Measurements from ENCODE around the gene CNTNAP2. TPM values are rescaled to one million over a fixed set of nuclear protein-coding genes. Genes with fewer than 3 reads are reported as not detected.

CNTNAP2 gene
- total and polyA plus RNA-seq, 2 of the 4 experiments (the other 2 are of a cell fraction): not detected

DNA sequence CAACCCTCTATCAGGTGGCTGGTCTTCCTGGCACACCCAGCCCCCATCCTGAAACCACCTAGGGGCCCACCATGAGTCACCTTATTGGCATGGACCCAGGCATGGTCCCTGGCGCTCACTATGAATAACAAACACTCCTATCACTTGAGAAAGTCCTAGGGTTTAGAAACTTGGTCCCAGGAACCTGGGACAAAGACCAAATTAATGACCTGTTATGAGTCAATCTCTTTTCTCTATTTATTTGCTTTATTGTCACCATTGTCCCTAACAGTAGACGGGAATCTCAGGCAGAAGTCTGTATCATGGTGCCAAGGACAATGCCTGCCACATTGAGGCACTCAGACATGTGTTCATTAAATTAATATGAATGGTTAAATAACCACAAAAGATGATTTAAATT is 1874.3 kb downstream of the CNTNAP2 start:
- Histone ChIP-seq H2AK9ac (replicated peaks; ENCODE audit: low read depth, low read length, poor library complexity) (no peak overlapping the region), H2BK20ac (ENCODE audit: low read depth, low read length) (no peak overlapping the region), H4K91ac (ENCODE audit: insufficient read depth, low read depth, low read length) (no peak overlapping the region), H3K27ac (ENCODE audit: insufficient read depth, low read length) (no peak overlapping the region), H2BK120ac (ENCODE audit: low read depth, low read length) (no peak overlapping the region), H2AK5ac (ENCODE audit: low read depth, low read length) (no peak overlapping the region), H3K14ac (replicated peaks; ENCODE audit: low read depth, low read length) (no peak overlapping the region), H3K79me1 (ENCODE audit: low read depth in 1 of 2, low read length in 2 of 2) (no peaks in the 10 kb centered on the region), H3K9ac (ENCODE audit: low read depth, low read length) (no peak overlapping the region), H3K9me1 (ENCODE audit: insufficient read depth, low read length) (no peaks in the 10 kb centered on the region), H3K36me3 (ENCODE audit: control insufficient read depth, insufficient read depth, low read length) (no peaks in the 10 kb centered on the region), H4K8ac (ENCODE audit: low read depth in 2 of 2, low read length in 2 of 2) (no peak overlapping the region), H3K23ac (ENCODE audit: low read depth, low read length) (no peak overlapping the region), H2BK15ac (ENCODE audit: low read depth, low read length) (no peak overlapping the region), H4K20me1 (ENCODE audit: insufficient read depth, low read length) (no peaks in the 10 kb centered on the region), H3K4me2 (ENCODE audit: low read depth, low read length) (no peak overlapping the region), H3K18ac (ENCODE audit: low read depth, low read length) (no peak overlapping the region), H3K9me3 (ENCODE audit: control insufficient read depth, insufficient read depth, low read length) (peaks cover 8% of the 10 kb centered on the region), H4K5ac (ENCODE audit: low read depth, low read length) (no peak overlapping the region), H3K4me3 (ENCODE audit: insufficient read depth, low read depth, low read length) (no peak overlapping the region), H3K56ac (ENCODE audit: extremely low read depth, insufficient read depth, low read length) (no peak overlapping the region), H3K4ac (ENCODE audit: low read depth, low read length) (no peak overlapping the region), H3K4me1 (ENCODE audit: control insufficient read depth, insufficient read depth, low read length) (no peaks in the 10 kb centered on the region), H2BK5ac (ENCODE audit: low read depth, low read length, poor library complexity, severe bottlenecking) (no peak overlapping the region), H3K27me3 (ENCODE audit: control insufficient read depth, insufficient read depth, low read length) (no peaks in the 10 kb centered on the region), H2AFZ (replicated peaks; ENCODE audit: low read length, poor library complexity) (no peak overlapping the region)
- no TSS peak for BruUV-seq (replicated peaks)
- intact Hi-C loops (cut with micrococcal nuclease): no loop called here
- DNase-seq (no peak), ATAC-seq (ENCODE audit: low read depth) (no peak)
- ChIA-PET CTCF (no interaction called here), POLR2A (ENCODE audit: unreplicated experiment) (no interaction called here)
- dilution Hi-C loops (cut with HindIII; ENCODE audit: low sequenced_read_pairs, unreplicated experiment): no loop called here
- in situ Hi-C loops (cut with MboI; ENCODE audit: low sequenced_read_pairs): no loop called here
- TF ChIP-seq NFE2L2 (IDR thresholded peaks at IDR 0.05; ENCODE audit: low read depth, low read length) (no peak), RCOR1 (IDR thresholded peaks at IDR 0.05; ENCODE audit: insufficient replicate concordance, low read length) (no peak), FOS (IDR thresholded peaks at IDR 0.05; ENCODE audit: low read depth, low read length) (no peak), POLR2A (IDR thresholded peaks at IDR 0.05; ENCODE audit: low read depth, low read length) (no peak), MAFK (IDR thresholded peaks at IDR 0.05; ENCODE audit: low read depth, low read length) (no peak), CEBPB (IDR thresholded peaks at IDR 0.05; ENCODE audit: low read depth, low read length) (no peak), RFX5 (IDR thresholded peaks at IDR 0.05; ENCODE audit: low read depth, low read length) (no peak), SMC3 (IDR thresholded peaks at IDR 0.05; ENCODE audit: low read depth, low read length) (no peak), BHLHE40 (IDR thresholded peaks at IDR 0.05; ENCODE audit: low read depth, low read length) (no peak), MXI1 (IDR thresholded peaks at IDR 0.05; ENCODE audit: borderline replicate concordance, low read depth, low read length) (no peak), RAD21 (IDR thresholded peaks at IDR 0.05; ENCODE audit: low read length) (no peak), MAZ (IDR thresholded peaks at IDR 0.05; ENCODE audit: borderline replicate concordance, low read depth, low read length) (no peak)
- TF ChIP-seq, protein P1, sequence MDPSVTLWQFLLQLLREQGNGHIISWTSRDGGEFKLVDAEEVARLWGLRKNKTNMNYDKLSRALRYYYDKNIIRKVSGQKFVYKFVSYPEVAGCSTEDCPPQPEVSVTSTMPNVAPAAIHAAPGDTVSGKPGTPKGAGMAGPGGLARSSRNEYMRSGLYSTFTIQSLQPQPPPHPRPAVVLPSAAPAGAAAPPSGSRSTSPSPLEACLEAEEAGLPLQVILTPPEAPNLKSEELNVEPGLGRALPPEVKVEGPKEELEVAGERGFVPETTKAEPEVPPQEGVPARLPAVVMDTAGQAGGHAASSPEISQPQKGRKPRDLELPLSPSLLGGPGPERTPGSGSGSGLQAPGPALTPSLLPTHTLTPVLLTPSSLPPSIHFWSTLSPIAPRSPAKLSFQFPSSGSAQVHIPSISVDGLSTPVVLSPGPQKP (IDR thresholded peaks at IDR 0.05; ENCODE audit: borderline replicate concordance, low read depth, low read length): no peak
- TF ChIP-seq, protein P2, sequence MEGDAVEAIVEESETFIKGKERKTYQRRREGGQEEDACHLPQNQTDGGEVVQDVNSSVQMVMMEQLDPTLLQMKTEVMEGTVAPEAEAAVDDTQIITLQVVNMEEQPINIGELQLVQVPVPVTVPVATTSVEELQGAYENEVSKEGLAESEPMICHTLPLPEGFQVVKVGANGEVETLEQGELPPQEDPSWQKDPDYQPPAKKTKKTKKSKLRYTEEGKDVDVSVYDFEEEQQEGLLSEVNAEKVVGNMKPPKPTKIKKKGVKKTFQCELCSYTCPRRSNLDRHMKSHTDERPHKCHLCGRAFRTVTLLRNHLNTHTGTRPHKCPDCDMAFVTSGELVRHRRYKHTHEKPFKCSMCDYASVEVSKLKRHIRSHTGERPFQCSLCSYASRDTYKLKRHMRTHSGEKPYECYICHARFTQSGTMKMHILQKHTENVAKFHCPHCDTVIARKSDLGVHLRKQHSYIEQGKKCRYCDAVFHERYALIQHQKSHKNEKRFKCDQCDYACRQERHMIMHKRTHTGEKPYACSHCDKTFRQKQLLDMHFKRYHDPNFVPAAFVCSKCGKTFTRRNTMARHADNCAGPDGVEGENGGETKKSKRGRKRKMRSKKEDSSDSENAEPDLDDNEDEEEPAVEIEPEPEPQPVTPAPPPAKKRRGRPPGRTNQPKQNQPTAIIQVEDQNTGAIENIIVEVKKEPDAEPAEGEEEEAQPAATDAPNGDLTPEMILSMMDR (conservative IDR thresholded peaks at IDR 0.05; ENCODE audit: low read depth, low read length): no peak
- TF ChIP-seq, protein P3, sequence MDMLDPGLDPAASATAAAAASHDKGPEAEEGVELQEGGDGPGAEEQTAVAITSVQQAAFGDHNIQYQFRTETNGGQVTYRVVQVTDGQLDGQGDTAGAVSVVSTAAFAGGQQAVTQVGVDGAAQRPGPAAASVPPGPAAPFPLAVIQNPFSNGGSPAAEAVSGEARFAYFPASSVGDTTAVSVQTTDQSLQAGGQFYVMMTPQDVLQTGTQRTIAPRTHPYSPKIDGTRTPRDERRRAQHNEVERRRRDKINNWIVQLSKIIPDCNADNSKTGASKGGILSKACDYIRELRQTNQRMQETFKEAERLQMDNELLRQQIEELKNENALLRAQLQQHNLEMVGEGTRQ (IDR thresholded peaks at IDR 0.05; ENCODE audit: low read depth, low read length): no peak
- no CpG with 5 or more reads among the region's 2 CpGs for WGBS, 2 experiments (ENCODE audit: extremely low coverage in 2 of 2, insufficient read length in 1 of 2)
